ENCODE data around the gene ARRDC2.

The ARRDC2 gene

GRCh38 chr19:18059902-18060301 lies 51.9 kb downstream of the ARRDC2 start:
- DNase-seq = no peak

DNA sequence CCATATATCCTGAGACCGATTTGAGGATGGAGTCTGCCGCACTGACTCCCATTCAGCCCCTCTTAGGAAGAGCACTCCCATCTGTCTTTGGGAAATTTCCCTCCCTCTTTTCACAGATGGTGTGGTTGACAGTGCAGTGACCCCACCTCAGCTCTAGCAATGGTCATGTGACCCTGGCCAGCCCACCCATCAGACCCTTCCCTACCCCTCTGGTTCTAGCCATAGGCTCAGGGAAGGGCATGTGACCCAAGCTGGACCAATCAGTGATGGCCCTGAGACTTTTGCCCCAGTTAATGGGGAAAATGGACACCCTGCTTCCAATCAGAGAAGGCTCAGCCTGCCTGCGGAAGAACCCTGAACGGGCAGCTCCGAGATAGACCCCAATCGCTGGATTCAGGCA lies 52.5 kb downstream of the ARRDC2 start:
- DNase-seq = no peak

- DNase-seq = no peak
Measured at GRCh38 chr19:18062028-18062427, 54.1 kb downstream of the ARRDC2 start.

DNA sequence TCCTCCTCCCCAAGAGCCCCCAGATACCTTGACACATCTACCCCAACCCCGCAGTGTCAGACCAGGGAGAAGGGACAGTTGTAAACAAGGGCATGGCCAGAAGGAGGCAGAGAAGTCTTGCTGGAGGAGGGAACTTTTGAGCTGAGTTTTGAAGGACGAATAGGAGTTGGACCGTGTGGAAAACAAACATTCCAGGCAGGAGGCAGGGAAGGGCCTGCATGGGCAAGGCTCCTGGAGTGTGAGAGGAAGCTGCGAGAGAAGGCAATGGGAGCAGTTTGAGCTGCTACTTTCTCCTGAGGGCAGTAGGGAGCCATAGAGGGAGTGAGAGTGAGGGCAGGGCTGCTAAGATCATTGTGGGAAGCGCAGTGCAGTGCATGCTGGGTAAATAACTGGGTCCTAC lies 55.5 kb downstream of the ARRDC2 start:
- DNase-seq = no peak
